ENCODE measurements around the gene B3GNT7.

DNA sequence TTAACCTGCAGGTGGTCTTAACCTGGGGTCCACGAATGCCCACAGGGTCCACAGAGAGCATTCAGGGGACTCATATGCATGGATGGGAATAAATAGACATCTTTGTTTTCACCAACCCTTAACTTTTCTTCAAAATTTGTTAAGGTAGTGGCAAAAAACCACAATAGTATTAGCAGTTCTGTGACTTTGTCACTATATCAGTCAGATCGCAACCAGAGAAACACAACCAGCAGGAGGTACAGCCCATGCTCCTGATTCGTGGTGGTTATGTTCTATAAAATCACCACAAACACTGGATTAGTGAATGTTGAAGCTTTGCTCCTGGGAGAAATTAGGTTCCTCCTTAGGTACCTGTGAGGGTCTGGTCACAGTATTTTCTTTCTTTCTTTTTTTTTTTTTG lies 31.6 kb downstream of the B3GNT7 start:
- TF ChIP-seq CTCF (IDR thresholded peaks at IDR 0.05; ENCODE audit: poor library complexity, severe bottlenecking) (no peak), POLR2AphosphoS5 (IDR thresholded peaks at IDR 0.05) (no peak), TAF1 (IDR thresholded peaks at IDR 0.05; ENCODE audit: low read depth) (no peak), MXI1 (conservative IDR thresholded peaks at IDR 0.05; ENCODE audit: poor library complexity, severe bottlenecking) (no peak), EP300 (conservative IDR thresholded peaks at IDR 0.05; ENCODE audit: poor library complexity, severe bottlenecking) (no peak), EZH2 (IDR thresholded peaks at IDR 0.05; ENCODE audit: borderline replicate concordance, insufficient read depth, low read length, poor library complexity, severe bottlenecking) (no peak)
